ENCODE results near the gene CHD8. TPM values are rescaled to one million over a fixed set of nuclear protein-coding genes. Genes with fewer than 3 reads are reported as not detected.

Gene CHD8
- total and polyA plus RNA-seq, 10 of the 15 experiments (the other 5 are each of a cell fraction or from before 2014, with no cell fraction given): 20.2 to 79.5 (median 35.5) TPM

DNA sequence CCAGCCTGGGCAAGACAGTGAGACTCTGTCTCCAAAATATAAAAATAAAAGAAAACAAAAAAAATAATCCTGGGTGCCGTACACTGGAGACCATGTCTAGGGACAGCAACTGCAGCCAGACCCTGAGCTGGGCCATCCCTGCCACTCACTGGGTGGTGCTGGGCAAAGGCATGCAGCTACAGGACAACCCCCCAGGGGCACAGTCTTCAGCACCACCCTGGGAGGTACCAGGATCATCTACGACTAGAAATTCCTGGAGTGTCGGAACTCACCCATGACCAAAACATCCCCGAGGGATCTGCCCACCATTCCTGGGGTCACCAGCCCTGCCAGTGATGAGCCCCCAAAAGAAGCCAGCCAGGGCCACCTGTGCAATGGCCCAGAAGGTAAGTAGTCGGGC lies 36.4 kb downstream of the CHD8 start:
- POLR2A ChIA-PET: no interaction called here
- ATAC-seq: no peak
- no peak for DNase-seq (ENCODE audit: low read depth, low spot score)
- Histone ChIP-seq H3K4me1 (ENCODE audit: control insufficient read depth, insufficient read depth, low read length) (peaks cover 4% of the 10 kb centered on the region; the same call in 1 of the 2 replicates), H3K9ac (ENCODE audit: control insufficient read depth, insufficient read depth, low read length) (no peak overlapping the region), H3K27me3 (replicated peaks in 1 of 2; ENCODE audit: control insufficient read depth in 2 of 2, insufficient read depth in 2 of 2, low read length in 1 of 2) (no peaks in the 10 kb centered on the region), H3K36me3 (ENCODE audit: control insufficient read depth in 2 of 2, insufficient read depth in 2 of 2, low read length in 1 of 2) (peaks cover 10 to 26% of the 10 kb centered on the region in 2 experiments; a peak in 3 of 4 replicates), H3K4me2 (ENCODE audit: control insufficient read depth, insufficient read depth) (no peak overlapping the region), H2AFZ (ENCODE audit: control insufficient read depth, low read depth, low read length) (no peak overlapping the region), H3K27ac (ENCODE audit: control insufficient read depth, insufficient read depth) (no peak overlapping the region), H3K4me3 (no peak overlapping the region), H3K79me2 (ENCODE audit: control insufficient read depth, insufficient read depth, low read length) (no peaks in the 10 kb centered on the region), H3K9me3 (replicated peaks; ENCODE audit: control insufficient read depth, insufficient read depth, low read length) (no peaks in the 10 kb centered on the region), H4K20me1 (ENCODE audit: control insufficient read depth, insufficient read depth) (no peaks in the 10 kb centered on the region)
- RAD21 ChIA-PET (ENCODE audit: unreplicated experiment): no interaction called here
- no TSS peak for BruUV-seq (replicated peaks)
- in situ Hi-C loops (cut with MboI) (no loop called here), intact Hi-C loops (cut with micrococcal nuclease; ENCODE audit: unreplicated experiment) (no loop called here)
- WGBS (ENCODE audit: insufficient coverage, insufficient replicate concordance, low lambda C conversion rate, missing lambda C conversion rate): 85% methylated on average over 5 of the region's 5 CpGs
- SMC1A ChIA-PET (ENCODE audit: uncharacterized antibody, unreplicated experiment): interaction anchor here (0.6 kb wide), 1 partner anchor 42 kb away, joined by 3 read pairs; no protein-coding TSS in a partner anchor
- no peak for FAIRE-seq
- CTCF ChIA-PET: no interaction called here
- no peak for TF ChIP-seq SMARCA5 (IDR thresholded peaks at IDR 0.05)
- TF ChIP-seq NFYA (IDR thresholded peaks at IDR 0.05; ENCODE audit: borderline replicate concordance, low read depth, low read length): no peak
- no peak for TF ChIP-seq RCOR1 (conservative IDR thresholded peaks at IDR 0.05; ENCODE audit: low read depth, low read length)
- TF ChIP-seq SP1 (IDR thresholded peaks at IDR 0.05; ENCODE audit: low read depth, low read length): no peak
- no peak for TF ChIP-seq CBX5 (IDR thresholded peaks at IDR 0.05; ENCODE audit: low read depth)
- no peak for TF ChIP-seq RUNX3 (IDR thresholded peaks at IDR 0.05; ENCODE audit: low read length)
- no peak for TF ChIP-seq NRF1 (conservative IDR thresholded peaks at IDR 0.05; ENCODE audit: low read depth, low read length)
- no peak for TF ChIP-seq PRDM15 (CRISPR knock-in tag; IDR thresholded peaks at IDR 0.05)
- no peak for TF ChIP-seq ZNF384 (IDR thresholded peaks at IDR 0.05; ENCODE audit: borderline replicate concordance, low read depth, low read length)

Measured in GM12878 (cell line).